Trophoblast cell (in vitro differentiated cells and primary cell): ENCODE data around the gene ETV7.
"Not testable (repeated sequence)": the region's sequence is repeated elsewhere in the genome, so short reads cannot be mapped to it uniquely, and the experiment has no call there.

ENCODE experiments used
- DNase-seq, 2 donors: peaks; one replicate each; pipeline ENCODE4 v3.0.0-alpha.2; 2016
- H2AFZ ChIP-seq: 2 replicates; pipeline ENCODE4 v1.6.1; 2013; ENCODE audit warnings: low read length, moderate library complexity, mild to moderate bottlenecking; ENCODE audit not compliant: insufficient read depth, poor library complexity
- H2AK5ac ChIP-seq: 2 replicates; pipeline ENCODE4 v1.6.1; 2013; ENCODE audit warnings: mild to moderate bottlenecking, low read length
- H2BK120ac ChIP-seq: 2 replicates; pipeline ENCODE4 v1.6.1; 2013; ENCODE audit warnings: low read length, mild to moderate bottlenecking, moderate library complexity; ENCODE audit not compliant: insufficient read depth, poor library complexity
- H2BK12ac ChIP-seq: 2 replicates; pipeline ENCODE4 v1.6.1; 2013; ENCODE audit warnings: mild to moderate bottlenecking, low read length, moderate library complexity
- H2BK5ac ChIP-seq: 2 replicates; pipeline ENCODE4 v1.6.1; 2013; ENCODE audit warnings: low read length, low read depth, moderate library complexity, mild to moderate bottlenecking; ENCODE audit not compliant: poor library complexity
- H3K14ac ChIP-seq: 2 replicates; pipeline ENCODE4 v1.6.1; 2013; ENCODE audit warnings: mild to moderate bottlenecking, low read length
- H3K18ac ChIP-seq: 2 replicates; pipeline ENCODE4 v1.6.1; 2013; ENCODE audit warnings: mild to moderate bottlenecking, low read length
- H3K23ac ChIP-seq: 2 replicates; pipeline ENCODE4 v1.6.1; 2013; ENCODE audit warnings: low read length
- H3K27ac ChIP-seq: 2 replicates; pipeline ENCODE4 v1.5.1; 2013; ENCODE audit warnings: low read depth, mild to moderate bottlenecking, inconsistent platforms, low read length, moderate library complexity
- H3K27me3 ChIP-seq: 2 replicates; pipeline ENCODE4 v1.6.1; 2013; ENCODE audit warnings: inconsistent platforms, mild to moderate bottlenecking, low read length, moderate library complexity; ENCODE audit not compliant: insufficient read depth
- H3K36me3 ChIP-seq, 2 experiments: 1 replicate in 1 of 2; 2 replicates in 1 of 2; pipeline ENCODE4 v1.6.1; 2013; ENCODE audit warnings: low read length in 2 of 2, mild to moderate bottlenecking in 2 of 2, moderate library complexity in 1 of 2; ENCODE audit not compliant: insufficient read depth in 2 of 2, control insufficient read depth in 1 of 2
- H3K4ac ChIP-seq: 2 replicates; pipeline ENCODE4 v1.6.1; 2013; ENCODE audit warnings: low read depth, mild to moderate bottlenecking, low read length, moderate library complexity
- H3K4me1 ChIP-seq, 2 experiments: 1 replicate in 1 of 2; 2 replicates in 1 of 2; pipeline ENCODE4 v1.6.1; 2013; ENCODE audit warnings: low read length in 2 of 2, mild to moderate bottlenecking in 2 of 2, moderate library complexity in 1 of 2; ENCODE audit not compliant: insufficient read depth in 2 of 2, control insufficient read depth in 1 of 2
- H3K4me2 ChIP-seq: 2 replicates; pipeline ENCODE4 v1.6.1; 2013; ENCODE audit warnings: inconsistent platforms, mild to moderate bottlenecking, low read length, moderate library complexity
- H3K4me3 ChIP-seq: 2 replicates; pipeline ENCODE4 v1.5.1; 2013; ENCODE audit warnings: mild to moderate bottlenecking, low read depth, low read length, inconsistent platforms
- H3K79me1 ChIP-seq: one replicate; pipeline ENCODE4 v1.6.1; 2013; ENCODE audit warnings: low read length
- H3K79me2 ChIP-seq: 2 replicates; pipeline ENCODE4 v1.6.1; 2013; ENCODE audit warnings: low read length, mild to moderate bottlenecking; ENCODE audit not compliant: control insufficient read depth, insufficient read depth, poor library complexity
- H3K9ac ChIP-seq: 2 replicates; pipeline ENCODE4 v1.6.1; 2013; ENCODE audit warnings: mild to moderate bottlenecking, low read length
- H3K9me3 ChIP-seq: 2 replicates; pipeline ENCODE4 v1.6.1; 2013; ENCODE audit warnings: low read depth, mild to moderate bottlenecking, control low read depth, inconsistent platforms, low read length; ENCODE audit not compliant: insufficient read depth
- H4K12ac ChIP-seq: 2 replicates; pipeline ENCODE4 v1.6.1; 2013; ENCODE audit warnings: low read depth, mild to moderate bottlenecking, low read length, moderate library complexity
- H4K8ac ChIP-seq: 2 replicates; pipeline ENCODE4 v1.6.1; 2013; ENCODE audit warnings: low read depth, mild to moderate bottlenecking, low read length, moderate library complexity
- H4K91ac ChIP-seq: one replicate; pipeline ENCODE4 v1.6.1; 2013; ENCODE audit warnings: low read depth, mild to moderate bottlenecking, low read length, moderate library complexity
- WGBS: extraction: QIAGEN DNeasy Blood & Tissue Kit; methylation state at CpG from one replicate; pipeline ENCODE4 v1.1.7; 2013; ENCODE audit warnings: missing lambda C conversion rate; ENCODE audit not compliant: insufficient read length, insufficient coverage; ENCODE audit errors: extremely low coverage; 5-methylcytosine and 5-hydroxymethylcytosine counted together

Gene ETV7

DNA sequence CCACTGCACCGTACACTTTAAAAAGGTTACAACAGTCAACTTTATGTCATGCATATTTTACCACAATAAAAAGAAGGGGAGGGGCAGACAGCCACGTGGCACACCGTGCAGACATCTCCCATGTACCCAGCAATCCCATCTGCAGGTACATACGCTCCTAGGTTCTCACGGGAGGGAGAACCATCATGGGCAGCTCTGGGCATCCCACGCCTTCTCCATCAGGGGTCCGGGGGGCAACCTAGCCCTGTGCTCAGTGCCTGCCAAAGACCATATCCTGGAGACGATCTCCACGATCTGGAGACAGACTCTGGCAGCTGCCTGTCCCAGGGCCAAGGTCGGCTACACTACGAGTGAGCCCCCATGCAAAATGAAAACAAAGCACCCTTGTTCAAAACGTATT lies 48.3 kb downstream of the ETV7 start:
- Histone ChIP-seq H2BK5ac (no peak overlapping the region), H3K4me1 (peaks cover 3 to 4% of the 10 kb centered on the region in 2 experiments), H3K4me2 (no peak overlapping the region), H3K18ac (no peak overlapping the region), H2AK5ac (no peak overlapping the region), H3K79me1 (no peaks in the 10 kb centered on the region), H3K27me3 (no peaks in the 10 kb centered on the region), H3K79me2 (no peaks in the 10 kb centered on the region), H3K9ac (no peak overlapping the region), H2BK12ac (no peak overlapping the region), H3K14ac (no peak overlapping the region), H3K4ac (no peak overlapping the region), H3K27ac (no peak overlapping the region), H3K23ac (no peak overlapping the region), H4K12ac (no peak overlapping the region), H2AFZ (no peak overlapping the region), H3K36me3 (no peaks in the 10 kb centered on the region), H3K4me3 (no peak overlapping the region), H3K9me3 (no peaks in the 10 kb centered on the region), H4K8ac (no peak overlapping the region), H2BK120ac (no peak overlapping the region), H4K91ac (no peak overlapping the region)
- DNase-seq, result no peak
- WGBS, result no CpG with 5 or more reads among the region's 12 CpGs

DNA sequence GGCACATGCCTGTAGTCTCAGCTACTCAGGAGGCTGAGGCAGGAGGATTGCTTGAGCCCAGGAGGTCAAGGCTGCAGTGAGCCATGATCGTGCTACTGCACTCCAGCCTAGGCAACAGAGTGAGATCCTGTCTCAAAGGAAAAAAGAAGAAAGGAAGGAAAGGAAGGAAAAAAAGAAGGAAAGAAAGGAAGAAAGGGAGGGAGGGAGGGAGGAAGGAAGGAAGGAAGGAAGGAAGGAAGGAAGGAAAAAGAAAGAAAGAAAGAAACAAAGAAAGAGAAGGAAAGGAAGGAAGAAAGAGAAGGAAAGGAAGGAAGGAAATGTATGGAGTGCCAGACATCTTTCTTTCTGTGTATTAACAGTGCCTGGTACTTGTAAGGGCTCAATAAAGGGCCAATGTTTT lies 49.2 kb downstream of the ETV7 start:
- H3K79me2 ChIP-seq, H4K91ac ChIP-seq, H3K4ac ChIP-seq, H2AFZ ChIP-seq, H2AK5ac ChIP-seq, H3K23ac ChIP-seq, H3K36me3 ChIP-seq, H3K4me1 ChIP-seq, H2BK5ac ChIP-seq, H3K9ac ChIP-seq, H3K27ac ChIP-seq, H3K27me3 ChIP-seq, H2BK12ac ChIP-seq, H2BK120ac ChIP-seq, H3K14ac ChIP-seq, H4K12ac ChIP-seq, H3K9me3 ChIP-seq, H4K8ac ChIP-seq, DNase-seq, H3K4me3 ChIP-seq, H3K18ac ChIP-seq, H3K79me1 ChIP-seq, H3K4me2 ChIP-seq: not testable (repeated sequence)
- WGBS, result no CpG with 5 or more reads among the region's 1 CpG

GRCh38 chr6:36337814-36338213 lies 49.7 kb downstream of the ETV7 start:
- Histone ChIP-seq H3K23ac (no peak overlapping the region), H2AK5ac (no peak overlapping the region), H2AFZ (no peak overlapping the region), H4K12ac (no peak overlapping the region), H3K4ac (no peak overlapping the region), H3K4me2 (no peak overlapping the region), H3K79me2 (no peaks in the 10 kb centered on the region), H2BK5ac (no peak overlapping the region), H2BK120ac (no peak overlapping the region), H3K9me3 (no peaks in the 10 kb centered on the region), H3K27ac (no peak overlapping the region), H3K4me3 (no peak overlapping the region), H3K9ac (no peak overlapping the region), H2BK12ac (no peak overlapping the region), H4K8ac (no peak overlapping the region), H3K14ac (no peak overlapping the region), H3K4me1 (peaks cover 3 to 4% of the 10 kb centered on the region in 2 experiments), H3K36me3 (no peaks in the 10 kb centered on the region), H4K91ac (no peak overlapping the region), H3K79me1 (no peaks in the 10 kb centered on the region), H3K27me3 (no peaks in the 10 kb centered on the region), H3K18ac (no peak overlapping the region)
- WGBS, result no CpG with 5 or more reads among the region's 1 CpG
- peak; percentile 81 to 91 for DNase-seq

- H3K4ac ChIP-seq, result no peak within 1 kb of the TSS
- no peak within 1 kb of the TSS for H2AFZ ChIP-seq
- H3K18ac ChIP-seq, result no peak within 1 kb of the TSS
- no peak within 1 kb of the TSS for H3K14ac ChIP-seq
- no peaks in the 10 kb centered on the region for H3K79me1 ChIP-seq
- no CpG with 5 or more reads among the region's 3 CpGs for WGBS
- no peak within 1 kb of the TSS for H3K27ac ChIP-seq
- no peaks in the 10 kb centered on the region for H3K79me2 ChIP-seq
- H4K91ac ChIP-seq, result no peak within 1 kb of the TSS
- H4K8ac ChIP-seq, result no peak within 1 kb of the TSS
- no peak within 1 kb of the TSS for H3K4me3 ChIP-seq
- no peak for DNase-seq
- H3K4me1 ChIP-seq, result peaks cover 3 to 4% of the 10 kb centered on the region in 2 experiments
- H3K9ac ChIP-seq, result no peak within 1 kb of the TSS
- no peak within 1 kb of the TSS for H2BK5ac ChIP-seq
- no peak within 1 kb of the TSS for H2BK12ac ChIP-seq
- H3K36me3 ChIP-seq, result no peaks in the 10 kb centered on the region
- H3K23ac ChIP-seq, result no peak within 1 kb of the TSS
- no peak within 1 kb of the TSS for H2AK5ac ChIP-seq
- peaks cover 2% of the 10 kb centered on the region for H3K9me3 ChIP-seq
- H4K12ac ChIP-seq, result no peak within 1 kb of the TSS
- no peak within 1 kb of the TSS for H2BK120ac ChIP-seq
- no peaks in the 10 kb centered on the region for H3K27me3 ChIP-seq
- no peak within 1 kb of the TSS for H3K4me2 ChIP-seq
These were observed 50.7 kb downstream of the ETV7 start, which contains the start of gene BNIP5 for GRCh38 chr6:36336779-36337241. Gene BNIP5 (minus strand): TSS chr6:36336888. CDS start chr6:36330690, 6,198 bp downstream.
